ENCODE data around the gene CHRNA1. TPM values are rescaled to one million over a fixed set of nuclear protein-coding genes. Genes with fewer than 3 reads are reported as not detected.

CHRNA1 gene
- total and polyA plus RNA-seq, 2 experiments from 2014 or later = not detected

DNA sequence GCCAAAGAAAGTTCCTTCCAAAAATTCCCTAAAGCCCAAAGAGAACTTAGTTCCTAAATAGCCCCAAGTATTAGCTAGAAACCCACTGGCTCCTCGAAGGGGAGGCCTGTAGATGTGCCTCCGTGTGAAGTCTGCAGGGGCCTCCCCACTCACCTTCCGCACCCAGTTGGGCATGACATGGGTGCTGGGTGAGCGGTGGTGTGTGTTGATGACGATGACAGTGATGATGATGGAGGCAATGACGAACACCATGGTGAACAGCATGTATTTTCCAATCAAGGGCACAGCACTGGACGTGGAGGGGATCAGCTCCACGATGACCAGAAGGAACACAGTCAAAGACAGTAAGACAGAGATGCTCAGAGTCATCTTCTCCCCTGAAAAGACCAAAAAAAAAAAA is 14.5 kb downstream of the CHRNA1 start (continued):
- TF ChIP-seq REST (IDR thresholded peaks at IDR 0.05; ENCODE audit: unreplicated experiment) = no peak

GRCh38 chr2:174748948-174749347 is 15.3 kb downstream of the CHRNA1 start:
- Histone ChIP-seq H3K27ac (ENCODE audit: low read depth) (no peak overlapping the region), H3K36me3 (ENCODE audit: insufficient read depth) (no peaks in the 10 kb centered on the region), H3K4me1 (ENCODE audit: insufficient read depth) (peaks cover 16% of the 10 kb centered on the region), H3K4me3 (no peak overlapping the region), H3K4me2 (peak overlapping the region; percentile 28; the same call in 1 of the 2 replicates), H3K79me2 (replicated peaks; ENCODE audit: insufficient read depth) (no peaks in the 10 kb centered on the region), H3F3A (replicated peaks; ENCODE audit: low read depth) (no peaks in the 10 kb centered on the region), H4K20me1 (replicated peaks; ENCODE audit: insufficient read depth) (no peaks in the 10 kb centered on the region), H2AFZ (0 out of 2 replicates have a peak overlapping the region, but pooled peaks have one; percentile 1), H3K27me3 (ENCODE audit: insufficient read depth) (no peaks in the 10 kb centered on the region), H3K9me2 (ENCODE audit: insufficient read depth) (peaks cover 14% of the 10 kb centered on the region; the same call in 1 of the 2 replicates)
- Mint-ChIP-seq H3K4me3 (no peak overlapping the region), H3K9me3 (no peaks in the 10 kb centered on the region), H3K27me3 (ENCODE audit: insufficient read depth, low read depth, poor library complexity) (peaks cover 6% of the 10 kb centered on the region), H3K27ac (0 out of 2 replicates have a peak overlapping the region, but pooled peaks have one; percentile 65), H3K4me1 (peaks cover 22% of the 10 kb centered on the region), H3K36me3 (ENCODE audit: low read depth) (no peaks in the 10 kb centered on the region)
- peak; percentile 93 for DNase-seq (ENCODE audit: low spot score)
- ATAC-seq = peak; percentile 95
- TF ChIP-seq CREB1 (CRISPR knock-in tag; IDR thresholded peaks at IDR 0.05; ENCODE audit: low read depth) (peak; percentile 60; the same call in 1 of the 2 replicates), REST (IDR thresholded peaks at IDR 0.05; ENCODE audit: unreplicated experiment) (no peak), EZH2 (IDR thresholded peaks at IDR 0.05; ENCODE audit: low read depth, unreplicated experiment) (no peak), CTCF (conservative IDR thresholded peaks at IDR 0.05; ENCODE audit: low read depth in 2 of 2) (peak; percentile 89 to 91)

Measured in GM23338 (cell line).